Testis (tissue), 2 donors: ENCODE results near the gene POC1B.

Experiments used
- POLR2A ChIP-seq: fragments of 450-650 bp; IDR thresholded peaks from one replicate; pipeline ENCODE4 v1.6.1; 2017; ENCODE audit warnings: antibody characterized with exemption, mild to moderate bottlenecking, moderate library complexity
- TF ChIP-seq, protein P1 (sequence below), 3 experiments: fragments of 450-650 bp in 2 of 3; fragments of 200-600 bp in 1 of 3; sonication (generic) in 1 of 3; IDR thresholded peaks; one replicate each; pipeline ENCODE4 v1.5.1; 2016 to 2019; ENCODE audit warnings: antibody characterized with exemption in 3 of 3, mild to moderate bottlenecking in 2 of 3, moderate library complexity in 1 of 3

DNA sequence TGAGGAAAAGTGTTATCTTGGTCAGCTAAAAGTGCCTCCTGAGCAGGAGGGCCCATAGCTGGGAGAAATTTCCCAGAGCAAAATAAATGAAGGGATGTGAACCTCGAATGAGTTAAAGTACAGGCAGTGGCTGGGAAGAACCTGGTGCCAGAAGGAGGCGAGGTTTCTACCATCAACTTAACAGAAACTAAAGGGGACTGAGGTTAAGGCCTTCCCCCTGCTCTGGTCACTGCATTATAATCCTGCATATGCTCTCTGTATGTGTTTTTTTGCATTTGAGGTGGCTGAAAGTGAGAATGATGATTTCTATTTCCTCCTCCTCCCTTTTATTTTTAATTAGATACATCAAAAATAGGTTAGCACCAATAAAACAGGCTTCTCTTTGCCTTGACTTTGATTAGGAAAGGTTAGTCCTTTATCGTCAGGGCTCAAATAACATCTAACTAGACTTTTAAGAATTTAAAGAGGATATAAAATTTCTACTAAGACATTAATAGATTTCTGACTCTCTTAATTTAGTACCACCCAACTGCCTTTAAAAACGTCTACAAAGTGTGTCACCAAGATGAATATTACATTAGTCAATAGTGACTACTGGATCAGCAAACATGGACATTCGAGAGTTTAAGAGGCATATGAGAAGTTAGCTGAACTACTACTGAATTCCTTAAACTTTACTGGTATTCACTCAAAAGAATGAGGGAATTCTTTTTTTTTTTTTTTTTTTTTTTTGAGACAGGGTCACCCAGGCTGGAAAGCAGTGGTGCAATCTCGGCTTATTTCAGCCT is 50.5 kb downstream of the POC1B start:
- TF ChIP-seq, protein P1, sequence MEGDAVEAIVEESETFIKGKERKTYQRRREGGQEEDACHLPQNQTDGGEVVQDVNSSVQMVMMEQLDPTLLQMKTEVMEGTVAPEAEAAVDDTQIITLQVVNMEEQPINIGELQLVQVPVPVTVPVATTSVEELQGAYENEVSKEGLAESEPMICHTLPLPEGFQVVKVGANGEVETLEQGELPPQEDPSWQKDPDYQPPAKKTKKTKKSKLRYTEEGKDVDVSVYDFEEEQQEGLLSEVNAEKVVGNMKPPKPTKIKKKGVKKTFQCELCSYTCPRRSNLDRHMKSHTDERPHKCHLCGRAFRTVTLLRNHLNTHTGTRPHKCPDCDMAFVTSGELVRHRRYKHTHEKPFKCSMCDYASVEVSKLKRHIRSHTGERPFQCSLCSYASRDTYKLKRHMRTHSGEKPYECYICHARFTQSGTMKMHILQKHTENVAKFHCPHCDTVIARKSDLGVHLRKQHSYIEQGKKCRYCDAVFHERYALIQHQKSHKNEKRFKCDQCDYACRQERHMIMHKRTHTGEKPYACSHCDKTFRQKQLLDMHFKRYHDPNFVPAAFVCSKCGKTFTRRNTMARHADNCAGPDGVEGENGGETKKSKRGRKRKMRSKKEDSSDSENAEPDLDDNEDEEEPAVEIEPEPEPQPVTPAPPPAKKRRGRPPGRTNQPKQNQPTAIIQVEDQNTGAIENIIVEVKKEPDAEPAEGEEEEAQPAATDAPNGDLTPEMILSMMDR (IDR thresholded peaks at IDR 0.05): no peak
- TF ChIP-seq POLR2A: no peak
